Naive thymus-derived CD4-positive, alpha-beta T cell (primary cell): ENCODE measurements around the gene ITPR3. TPM values are rescaled to one million over a fixed set of nuclear protein-coding genes. Genes with fewer than 3 reads are reported as not detected.

Experiments used
- ATAC-seq: fragments of 150-1000 bp; cut with Tn5 transposase; 2 replicates; pipeline ENCODE4 v1.10.0; 2021; ENCODE audit warnings: mild to moderate bottlenecking, moderate library complexity
- CTCF ChIA-PET: fragments of 350-600 bp; sonication (Branson Sonifier 250); formaldehyde crosslinking; loops from one replicate; lab custom pipeline; 2021; ENCODE audit warnings: antibody characterized with exemption; lab: Charles Lee
- POLR2A ChIA-PET: fragments of 350-600 bp; sonication (Branson Sonifier 250); formaldehyde crosslinking; loops from one replicate; lab custom pipeline; 2021; ENCODE audit warnings: antibody characterized with exemption, inconsistent platforms; lab: Charles Lee
- DNase-seq, 9 donors: peaks; one replicate each; pipeline versions ENCODE4 v3.0.0 to v3.0.0-alpha.2; 2020 to 2022; ENCODE audit warnings: mixed read lengths in 1 of 9
- H3K27ac ChIP-seq: one replicate; pipeline ENCODE4 v1.7.0; 2013; ENCODE audit warnings: mild to moderate bottlenecking, low read depth, low read length, moderate library complexity
- H3K27me3 ChIP-seq, 2 donors: one replicate each; pipeline ENCODE4 v1.7.0; 2013; ENCODE audit warnings: low read length in 2 of 2, mild to moderate bottlenecking in 2 of 2, moderate library complexity in 2 of 2; ENCODE audit not compliant: control insufficient read depth in 2 of 2, insufficient read depth in 2 of 2
- H3K36me3 ChIP-seq, 3 experiments: 1 replicate in 2 of 3; 2 replicates in 1 of 3; pipeline ENCODE4 v1.7.0; 2013; ENCODE audit warnings: low read length in 3 of 3, mild to moderate bottlenecking in 3 of 3, moderate library complexity in 1 of 3; ENCODE audit not compliant: insufficient read depth in 3 of 3, control insufficient read depth in 2 of 3
- H3K4me1 ChIP-seq, 2 donors: one replicate each; pipeline ENCODE4 v1.7.0; 2013; ENCODE audit warnings: low read length in 2 of 2, mild to moderate bottlenecking in 2 of 2, moderate library complexity in 1 of 2; ENCODE audit not compliant: control insufficient read depth in 2 of 2, insufficient read depth in 2 of 2
- H3K4me3 ChIP-seq: 2 replicates; pipeline ENCODE4 v1.7.0; 2013; ENCODE audit warnings: mild to moderate bottlenecking, low read length
- H3K9me3 ChIP-seq, 3 experiments: 1 replicate in 2 of 3; 2 replicates in 1 of 3; pipeline ENCODE4 v1.7.0; 2013; ENCODE audit warnings: low read length in 3 of 3; ENCODE audit not compliant: control insufficient read depth in 2 of 3
- H3K27ac Mint-ChIP-seq, 9 donors: one replicate each; pipeline ENCODE4 v1.8.0; 2020 to 2022; ENCODE audit warnings: mixed read lengths in 9 of 9, mild to moderate bottlenecking in 8 of 9, moderate library complexity in 5 of 9, inconsistent platforms in 2 of 9
- H3K27me3 Mint-ChIP-seq, 5 donors: one replicate each; pipeline ENCODE4 v1.8.0; 2021 to 2022; ENCODE audit warnings: mixed read lengths in 5 of 5, mild to moderate bottlenecking in 1 of 5
- H3K36me3 Mint-ChIP-seq, 5 donors: one replicate each; pipeline ENCODE4 v1.8.0; 2020 to 2022; ENCODE audit warnings: mixed read lengths in 5 of 5, mild to moderate bottlenecking in 3 of 5, inconsistent platforms in 1 of 5
- H3K4me1 Mint-ChIP-seq, 7 donors: one replicate each; pipeline ENCODE4 v1.8.0; 2020 to 2022; ENCODE audit warnings: mixed read lengths in 7 of 7, mild to moderate bottlenecking in 3 of 7, inconsistent platforms in 1 of 7
- H3K4me3 Mint-ChIP-seq, 10 donors: one replicate each; pipeline ENCODE4 v1.8.0; 2020 to 2022; ENCODE audit warnings: mild to moderate bottlenecking in 10 of 10, mixed read lengths in 10 of 10, moderate library complexity in 6 of 10, inconsistent platforms in 2 of 10
- H3K9me3 Mint-ChIP-seq, 11 donors: one replicate each; pipeline ENCODE4 v1.8.0; 2020 to 2022; ENCODE audit warnings: mixed read lengths in 11 of 11, mild to moderate bottlenecking in 4 of 11, inconsistent platforms in 1 of 11, moderate library complexity in 1 of 11
- intact Hi-C, 2 donors: fragments of 100-400 bp; cut with micrococcal nuclease; formaldehyde crosslinking; loops; one replicate each; pipeline ENCODE4 v1.15.1; 2023
- polyA plus RNA-seq, 2 donors: library from polyadenylated mRNA; unstranded; fragments of 300-500 nt; fragmentation: Illumina TruSeq; gene quantifications; one replicate each; pipeline ENCODE4 v1.2.3, GENCODE V29; 2021
- total RNA-seq, 6 experiments: library from RNA in 5 of 6; stranded (reverse) in 5 of 6; gene quantifications; 1 replicate in 5 of 6; 2 replicates in 1 of 6; pipeline ENCODE4 v1.2.3 and lab custom pipeline; 2021 to 2026

Gene ITPR3
- total and polyA plus RNA-seq, 7 experiments from 2014 or later: 1.7 to 65.7 (median 41.4) TPM

DNA sequence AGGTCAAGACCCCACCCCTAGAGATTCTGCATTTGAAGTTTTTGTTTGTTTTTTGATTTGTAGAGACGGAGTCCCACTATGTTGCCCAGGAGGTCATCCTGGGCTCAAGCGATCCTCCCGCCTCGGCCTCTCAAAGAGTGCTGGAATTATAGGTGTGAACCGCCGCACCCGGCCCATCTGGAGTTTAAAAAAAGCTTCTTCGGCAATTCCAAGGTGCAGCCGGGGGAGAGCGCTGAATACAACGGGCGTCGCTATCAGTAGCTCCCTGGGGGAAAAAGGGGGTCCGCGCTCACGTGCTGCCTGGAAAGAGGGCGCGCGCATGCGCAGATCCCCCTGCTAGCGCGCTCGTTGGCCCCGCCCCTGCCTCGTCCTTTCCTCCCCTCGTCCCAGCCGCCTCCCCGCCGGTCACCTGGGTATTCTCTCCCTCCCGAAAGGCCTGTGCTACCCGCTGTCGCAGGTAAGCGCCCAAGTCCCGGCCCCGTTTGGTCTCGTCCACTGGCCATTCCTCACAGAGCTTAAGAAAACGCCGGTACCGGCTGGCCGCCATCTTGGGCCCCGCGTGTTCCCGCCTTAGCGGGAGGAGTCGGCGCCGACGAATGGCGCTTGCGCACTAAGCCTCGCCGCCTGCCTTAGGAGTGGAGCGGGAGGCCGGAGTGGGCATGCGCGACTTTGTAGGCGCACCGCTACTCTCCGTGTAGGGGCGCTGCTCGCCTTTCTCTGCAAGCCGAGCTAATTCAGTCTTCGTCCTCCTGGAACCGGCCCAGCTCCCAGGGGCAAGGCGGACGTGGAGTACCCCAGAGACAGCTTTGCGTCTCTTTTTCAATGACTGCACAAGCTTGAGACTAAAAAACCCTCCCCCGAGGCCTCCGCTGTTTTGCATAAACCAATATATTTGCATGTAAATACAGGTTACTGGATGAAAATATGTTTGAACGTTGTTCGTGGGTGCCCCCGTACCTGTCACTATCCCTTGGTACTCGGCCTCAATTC lies 90.3 kb downstream of the ITPR3 start, which contains the start of gene UQCC2:
Gene UQCC2 (minus strand): TSS at position 561 of the 990 bp plus-strand sequence. CDS start 14 bp downstream, at position 547.
- H3K27me3 ChIP-seq: no peaks in the 10 kb centered on the region
- ATAC-seq (peak; percentile 97), DNase-seq (peak; percentile 94 to 97 (median 97))
- Mint-ChIP-seq H3K27ac (peak within 1 kb of the TSS; percentile 94 to 98 (median 98)), H3K4me1 (peaks cover 22 to 46% (median 36%) of the 10 kb centered on the region in 7 donors), H3K36me3 (peaks cover 0 to 18% (median 7%) of the 10 kb centered on the region in 5 donors), H3K9me3 (peaks cover 0 to 2% (median 0%) of the 10 kb centered on the region in 11 donors), H3K4me3 (peak within 1 kb of the TSS; percentile 94 to 99 (median 98)), H3K27me3 (peaks cover 0 to 9% (median 0%) of the 10 kb centered on the region in 5 donors)
- no peaks in the 10 kb centered on the region for H3K9me3 ChIP-seq
- peak within 1 kb of the TSS; percentile 83 for H3K4me3 ChIP-seq
- intact Hi-C loops: loop anchor here (1.0 to 10.0 kb wide), 16 partner anchors 14 to 526 kb away; partner anchors contain the start of genes CUTA (in 2 of the 2), LEMD2 (in 2 of the 2), HMGA1 (in 1 of the 2) and HSD17B8 (in 1 of the 2)
- peaks cover 0 to 27% (median 0%) of the 10 kb centered on the region in 3 experiments for H3K36me3 ChIP-seq
- H3K4me1 ChIP-seq: peaks cover 9 to 11% of the 10 kb centered on the region in 2 donors
- H3K27ac ChIP-seq: peak within 1 kb of the TSS; percentile 91
- CTCF ChIA-PET: interaction anchor here (0.6 to 2.8 kb wide), 24 partner anchors 10 to 452 kb away, joined by 3 to 30 read pairs (median 5); partner anchors contain the start of genes BAK1 and IP6K3
- POLR2A ChIA-PET: interaction anchor here (0.5 to 5.9 kb wide), 23 partner anchors 11 to 1863 kb away, joined by 3 to 53 read pairs (median 4); partner anchors contain the start of genes CUTA, ITPR3, LEMD2 and RPS18

DNA sequence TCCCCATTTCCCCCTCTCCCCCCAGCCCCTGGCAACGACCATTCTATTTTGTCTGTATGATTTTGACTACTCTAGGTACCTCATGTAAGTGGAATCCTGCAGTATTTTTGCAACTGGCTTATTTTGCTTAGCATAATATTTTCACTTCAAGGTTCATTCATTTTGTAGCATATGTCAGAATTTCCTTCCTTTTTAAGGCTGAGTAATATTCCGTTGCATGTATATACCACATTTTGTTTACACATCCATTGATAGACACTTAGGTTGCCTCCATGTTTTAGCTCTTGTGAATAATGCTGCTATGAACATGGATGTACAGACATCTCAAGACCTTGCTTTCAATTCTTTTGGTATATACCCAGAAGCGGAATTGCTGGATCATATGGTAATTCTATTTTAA lies 91.8 kb downstream of the ITPR3 start:
- Mint-ChIP-seq H3K4me3 (peak overlapping the region in 1 of 10 donors; percentile 29), H3K27me3 (peaks cover 0 to 9% (median 0%) of the 10 kb centered on the region in 5 donors), H3K9me3 (peaks cover 0 to 2% (median 0%) of the 10 kb centered on the region in 11 donors), H3K27ac (peak overlapping the region in 2 of 9 donors; percentile 26 to 44), H3K36me3 (peaks cover 0 to 14% (median 7%) of the 10 kb centered on the region in 5 donors), H3K4me1 (peaks cover 21 to 40% (median 30%) of the 10 kb centered on the region in 7 donors)
- DNase-seq: no peak
- Histone ChIP-seq H3K4me3 (no peak overlapping the region), H3K4me1 (peaks cover 9 to 11% of the 10 kb centered on the region in 2 donors), H3K9me3 (no peaks in the 10 kb centered on the region), H3K27ac (no peak overlapping the region), H3K27me3 (no peaks in the 10 kb centered on the region), H3K36me3 (peaks cover 0 to 19% (median 0%) of the 10 kb centered on the region in 3 experiments)
- intact Hi-C loops: loop anchor here (2.0 to 10.0 kb wide), 6 partner anchors 58 to 524 kb away; partner anchors contain the start of genes CUTA (in 1 of the 2), HMGA1 (in 1 of the 2), HSD17B8 (in 1 of the 2) and PHF1 (in 1 of the 2)
- no peak for ATAC-seq
- CTCF ChIA-PET: interaction anchor here (0.9 to 2.8 kb wide), 3 partner anchors 12 to 58 kb away, joined by 3 to 30 read pairs (median 5); partner anchors contain the start of gene IP6K3
- POLR2A ChIA-PET: interaction anchor here (0.8 kb wide), 1 partner anchor 142 kb away, joined by 3 read pairs; no protein-coding TSS in a partner anchor

DNA sequence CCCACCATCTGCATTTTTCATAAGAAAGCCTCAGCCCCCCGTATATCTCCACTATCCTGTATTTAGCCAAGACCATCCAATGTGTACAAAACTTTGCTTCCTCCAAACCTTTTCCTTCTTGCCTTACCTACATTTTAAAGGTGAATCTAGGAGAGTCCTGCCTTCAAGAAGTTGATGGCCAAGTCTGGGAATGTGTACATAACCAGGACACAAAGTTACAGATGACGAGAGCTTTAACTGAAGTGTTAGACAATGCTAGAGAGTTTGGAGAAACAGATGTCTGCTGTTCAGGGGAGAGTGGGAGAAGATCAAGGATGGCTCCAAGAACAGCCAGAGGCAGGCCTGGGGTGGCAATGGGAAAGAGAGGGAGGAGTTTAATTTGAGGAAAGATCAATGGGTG lies 92.7 kb downstream of the ITPR3 start:
- H3K9me3 ChIP-seq: no peaks in the 10 kb centered on the region
- peaks cover 9 to 11% of the 10 kb centered on the region in 2 donors for H3K4me1 ChIP-seq
- POLR2A ChIA-PET: interaction anchor here (0.8 to 1.0 kb wide), 3 partner anchors 10 to 143 kb away, joined by 3 to 4 read pairs (median 4); no protein-coding TSS in a partner anchor
- H3K9me3 Mint-ChIP-seq: peaks cover 0 to 5% (median 0%) of the 10 kb centered on the region in 11 donors
- peaks cover 0 to 10% (median 5%) of the 10 kb centered on the region in 5 donors for H3K36me3 Mint-ChIP-seq
- H3K4me3 ChIP-seq: no peak overlapping the region
- H3K27ac Mint-ChIP-seq: peak overlapping the region in 2 of 9 donors; percentile 5 to 23
- peaks cover 0 to 11% (median 0%) of the 10 kb centered on the region in 3 experiments for H3K36me3 ChIP-seq
- no peak for DNase-seq
- H3K4me3 Mint-ChIP-seq: no peak overlapping the region
- H3K4me1 Mint-ChIP-seq: peaks cover 19 to 32% (median 26%) of the 10 kb centered on the region in 7 donors
- intact Hi-C loops: loop anchor here (2.0 to 10.0 kb wide), 6 partner anchors 57 to 524 kb away; partner anchors contain the start of genes CUTA (in 1 of the 2), HMGA1 (in 1 of the 2), HSD17B8 (in 1 of the 2) and PHF1 (in 1 of the 2)
- no peak overlapping the region for H3K27ac ChIP-seq
- H3K27me3 ChIP-seq: no peaks in the 10 kb centered on the region
- H3K27me3 Mint-ChIP-seq: peaks cover 0 to 15% (median 0%) of the 10 kb centered on the region in 5 donors
- CTCF ChIA-PET: interaction anchor here (0.7 to 1.4 kb wide), 4 partner anchors 11 to 134 kb away, joined by 3 to 5 read pairs (median 3); partner anchors contain the start of gene BAK1
- no peak for ATAC-seq

GRCh38 chr6:33714385-33715040 lies 93.4 kb downstream of the ITPR3 start:
- H3K4me1 ChIP-seq: peaks cover 9 to 11% of the 10 kb centered on the region in 2 donors
- DNase-seq (no peak), ATAC-seq (no peak)
- intact Hi-C loops: loop anchor here (5.0 to 10.0 kb wide), 5 partner anchors 188 to 523 kb away; partner anchors contain the start of genes CUTA (in 1 of the 2), HMGA1 (in 1 of the 2), HSD17B8 (in 1 of the 2) and PHF1 (in 1 of the 2)
- ChIA-PET CTCF (interaction anchor here (0.8 to 2.4 kb wide), 4 partner anchors 10 to 47 kb away, joined by 3 to 9 read pairs (median 4); no protein-coding TSS in a partner anchor), POLR2A (interaction anchor here (1.0 to 1.1 kb wide), 3 partner anchors 9 to 15 kb away, joined by 4 to 7 read pairs (median 4); no protein-coding TSS in a partner anchor)
- H3K27ac Mint-ChIP-seq: no peak overlapping the region
- no peak overlapping the region for H3K4me3 Mint-ChIP-seq
- H3K27ac ChIP-seq: no peak overlapping the region
- peaks cover 0 to 4% (median 0%) of the 10 kb centered on the region in 3 experiments for H3K36me3 ChIP-seq
- H3K27me3 ChIP-seq: no peaks in the 10 kb centered on the region
- peaks cover 14 to 25% (median 22%) of the 10 kb centered on the region in 7 donors for H3K4me1 Mint-ChIP-seq
- H3K9me3 ChIP-seq: no peaks in the 10 kb centered on the region
- H3K27me3 Mint-ChIP-seq: peaks cover 0 to 15% (median 0%) of the 10 kb centered on the region in 5 donors
- H3K36me3 Mint-ChIP-seq: peaks cover 0 to 7% (median 0%) of the 10 kb centered on the region in 5 donors
- peaks cover 0 to 5% (median 0%) of the 10 kb centered on the region in 11 donors for H3K9me3 Mint-ChIP-seq
- no peak overlapping the region for H3K4me3 ChIP-seq

GRCh38 chr6:33716379-33716778 lies 95.3 kb downstream of the ITPR3 start:
- DNase-seq (no peak), ATAC-seq (no peak)
- Mint-ChIP-seq H3K27ac (no peak overlapping the region), H3K4me1 (peaks cover 0 to 8% (median 7%) of the 10 kb centered on the region in 7 donors), H3K36me3 (no peaks in the 10 kb centered on the region), H3K27me3 (peaks cover 0 to 24% (median 5%) of the 10 kb centered on the region in 5 donors), H3K9me3 (peaks cover 0 to 4% (median 0%) of the 10 kb centered on the region in 11 donors), H3K4me3 (no peak overlapping the region)
- intact Hi-C loops: loop anchor here in 1 of 2 donors (10.0 kb wide), 1 partner anchor 302 kb away; the partner anchor contains the start of genes CUTA and PHF1
- Histone ChIP-seq H3K27ac (no peak overlapping the region), H3K27me3 (no peaks in the 10 kb centered on the region), H3K36me3 (peaks cover 0 to 2% (median 0%) of the 10 kb centered on the region in 3 experiments), H3K4me1 (no peaks in the 10 kb centered on the region), H3K4me3 (no peak overlapping the region), H3K9me3 (no peaks in the 10 kb centered on the region)
- CTCF ChIA-PET: interaction anchor here (2.4 kb wide), 1 partner anchor 28 kb away, joined by 9 read pairs; no protein-coding TSS in a partner anchor
- POLR2A ChIA-PET: no interaction called here
